Measurements from ENCODE around the gene NOM1.

DNA sequence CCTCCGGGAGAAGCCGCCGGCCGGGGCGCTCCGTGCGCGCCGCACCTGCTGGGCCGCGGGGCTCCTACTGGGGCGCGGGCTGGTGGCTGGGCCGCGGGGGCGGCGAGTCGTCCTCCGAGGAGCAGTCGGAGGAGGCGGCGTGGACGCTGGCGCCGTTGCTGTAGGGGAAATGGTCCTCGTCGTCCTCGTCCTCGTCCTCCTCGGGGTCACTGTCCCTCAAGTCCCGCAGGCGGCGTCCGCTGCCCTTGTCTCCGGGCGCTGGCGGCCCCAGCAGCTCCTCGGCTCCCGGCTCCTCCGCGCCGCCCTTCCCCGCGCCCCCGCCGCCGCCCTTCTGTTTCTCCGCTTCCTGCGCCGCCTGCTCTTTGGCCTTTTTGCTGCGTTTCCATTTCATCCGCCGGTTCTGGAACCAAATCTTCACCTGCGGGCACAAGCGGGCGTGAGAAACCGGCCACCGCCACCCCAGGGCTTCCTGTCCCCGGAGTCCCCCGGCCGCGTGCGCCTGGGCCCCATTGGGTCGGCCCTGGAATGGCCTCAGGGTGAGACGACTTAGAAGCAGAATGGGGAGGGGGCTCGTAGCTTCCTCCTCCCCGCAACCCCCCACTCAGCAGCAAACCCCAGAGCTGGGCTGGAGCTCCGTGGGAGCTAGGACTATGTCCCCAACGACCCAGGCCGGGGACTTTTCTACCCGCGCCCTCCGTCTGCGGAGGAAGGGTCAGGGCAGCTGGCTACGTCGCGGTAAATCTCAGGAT is 56.1 kb downstream of the NOM1 start:
- TF ChIP-seq, protein P1, sequence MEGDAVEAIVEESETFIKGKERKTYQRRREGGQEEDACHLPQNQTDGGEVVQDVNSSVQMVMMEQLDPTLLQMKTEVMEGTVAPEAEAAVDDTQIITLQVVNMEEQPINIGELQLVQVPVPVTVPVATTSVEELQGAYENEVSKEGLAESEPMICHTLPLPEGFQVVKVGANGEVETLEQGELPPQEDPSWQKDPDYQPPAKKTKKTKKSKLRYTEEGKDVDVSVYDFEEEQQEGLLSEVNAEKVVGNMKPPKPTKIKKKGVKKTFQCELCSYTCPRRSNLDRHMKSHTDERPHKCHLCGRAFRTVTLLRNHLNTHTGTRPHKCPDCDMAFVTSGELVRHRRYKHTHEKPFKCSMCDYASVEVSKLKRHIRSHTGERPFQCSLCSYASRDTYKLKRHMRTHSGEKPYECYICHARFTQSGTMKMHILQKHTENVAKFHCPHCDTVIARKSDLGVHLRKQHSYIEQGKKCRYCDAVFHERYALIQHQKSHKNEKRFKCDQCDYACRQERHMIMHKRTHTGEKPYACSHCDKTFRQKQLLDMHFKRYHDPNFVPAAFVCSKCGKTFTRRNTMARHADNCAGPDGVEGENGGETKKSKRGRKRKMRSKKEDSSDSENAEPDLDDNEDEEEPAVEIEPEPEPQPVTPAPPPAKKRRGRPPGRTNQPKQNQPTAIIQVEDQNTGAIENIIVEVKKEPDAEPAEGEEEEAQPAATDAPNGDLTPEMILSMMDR (IDR thresholded peaks at IDR 0.05 in 2 of 3, conservative IDR thresholded peaks at IDR 0.05 in 1 of 3; ENCODE audit: borderline replicate concordance in 1 of 3, insufficient read depth in 1 of 3, low read depth in 2 of 3, low read length in 2 of 3): no peak
- TF ChIP-seq POLR2AphosphoS5 (IDR thresholded peaks at IDR 0.05; ENCODE audit: low read depth, low read length): no peak
- TF ChIP-seq POLR2A (IDR thresholded peaks at IDR 0.05; ENCODE audit: borderline replicate concordance, extremely low read depth, insufficient read depth, insufficient read length): no peak
- TF ChIP-seq JUND (IDR thresholded peaks at IDR 0.05): no peak
- no peak for TF ChIP-seq ZNF274 (IDR thresholded peaks at IDR 0.05; ENCODE audit: low read depth, low read length)
- no peak for TF ChIP-seq SIN3A (IDR thresholded peaks at IDR 0.05; ENCODE audit: low read depth)
- no peak for TF ChIP-seq REST (IDR thresholded peaks at IDR 0.05; ENCODE audit: low read depth)
- TF ChIP-seq, protein P2, sequence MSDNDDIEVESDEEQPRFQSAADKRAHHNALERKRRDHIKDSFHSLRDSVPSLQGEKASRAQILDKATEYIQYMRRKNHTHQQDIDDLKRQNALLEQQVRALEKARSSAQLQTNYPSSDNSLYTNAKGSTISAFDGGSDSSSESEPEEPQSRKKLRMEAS (IDR thresholded peaks at IDR 0.05): no peak
- TF ChIP-seq RAD21 (IDR thresholded peaks at IDR 0.05; ENCODE audit: low read depth): no peak
- no peak for TF ChIP-seq EZH2phosphoT487 (IDR thresholded peaks at IDR 0.05; ENCODE audit: borderline replicate concordance)
- TF ChIP-seq TCF7L2 (IDR thresholded peaks at IDR 0.05; ENCODE audit: borderline replicate concordance, extremely low read depth, insufficient read depth, insufficient read length): no peak
- TF ChIP-seq EZH2 (IDR thresholded peaks at IDR 0.05): no peak
- TF ChIP-seq SRF (IDR thresholded peaks at IDR 0.05; ENCODE audit: low read depth): no peak
- TF ChIP-seq YY1 (IDR thresholded peaks at IDR 0.05; ENCODE audit: extremely low read depth, insufficient replicate concordance, low read depth, low read length): no peak

Data from HCT116 (cell line).